GM18867 (cell line): ENCODE results near the gene NUSAP1.
"Not testable (repeated sequence)": the region's sequence is repeated elsewhere in the genome, so short reads cannot be mapped to it uniquely, and the experiment has no call there.

Source experiments
- ATAC-seq: cut with Tn5 transposase; IDR thresholded peaks from one replicate; pipeline ENCODE4 v1.9.1; 2021; ENCODE audit warnings: mild to moderate bottlenecking, moderate library complexity; ENCODE audit not compliant: unreplicated experiment

NUSAP1 gene

GRCh38 chr15:41408234-41408641 lies 75.6 kb downstream of the NUSAP1 start:
- no peak for ATAC-seq

GRCh38 chr15:41411031-41411430 lies 78.3 kb downstream of the NUSAP1 start:
- no peak for ATAC-seq

- no peak for ATAC-seq
Observed at GRCh38 chr15:41411441-41411840, 78.8 kb downstream of the NUSAP1 start.

- peak; percentile 20 for ATAC-seq
Observed at GRCh38 chr15:41416128-41416741, 83.6 kb downstream of the NUSAP1 start.

GRCh38 chr15:41416742-41417417 lies 84.2 kb downstream of the NUSAP1 start, which contains the start of gene RTF1:
TSS of gene RTF1 (plus strand) at chr15:41417095. CDS start at chr15:41417116, 21 bp downstream.
- ATAC-seq = peak; percentile 85

- ATAC-seq = peak; percentile 40
Observed at GRCh38 chr15:41417418-41418195, 84.9 kb downstream of the NUSAP1 start.

GRCh38 chr15:41423979-41424659 lies 91.4 kb downstream of the NUSAP1 start:
- peak; percentile 86 for ATAC-seq

GRCh38 chr15:41424809-41425208 lies 92.1 kb downstream of the NUSAP1 start:
- ATAC-seq = no peak

- not testable (repeated sequence) for ATAC-seq
Observed at GRCh38 chr15:41425907-41426306, 93.2 kb downstream of the NUSAP1 start.

GRCh38 chr15:41429003-41429890 lies 96.6 kb downstream of the NUSAP1 start:
- ATAC-seq = peak; percentile 79
